KMS-11 (cell line): ENCODE results near the gene PLXDC1.

Source experiments
- H2AFZ ChIP-seq: fragments of 200-600 bp; sonication (generic); 2 replicates; pipeline ENCODE4 v1.6.1; 2016; ENCODE audit warnings: antibody characterized with exemption, mixed run types, low read depth
- H3K27ac ChIP-seq: fragments of 200-600 bp; sonication (generic); 2 replicates; pipeline ENCODE4 v1.6.1; 2016; ENCODE audit warnings: mild to moderate bottlenecking, mixed run types
- H3K27me3 ChIP-seq: fragments of 200-600 bp; sonication (generic); 2 replicates; pipeline ENCODE4 v1.6.1; 2017; ENCODE audit warnings: mild to moderate bottlenecking, low read depth, mixed run types, moderate library complexity; ENCODE audit not compliant: insufficient read depth
- H3K36me3 ChIP-seq: fragments of 200-600 bp; sonication (generic); 2 replicates; pipeline ENCODE4 v1.6.1; 2017; ENCODE audit warnings: mild to moderate bottlenecking, mixed run types; ENCODE audit not compliant: insufficient read depth
- H3K4me1 ChIP-seq: fragments of 200-600 bp; sonication (generic); 2 replicates; pipeline ENCODE4 v1.6.1; 2016; ENCODE audit warnings: mild to moderate bottlenecking, low read depth, mixed run types; ENCODE audit not compliant: poor library complexity, severe bottlenecking
- H3K4me2 ChIP-seq: fragments of 200-600 bp; sonication (generic); 2 replicates; pipeline ENCODE4 v1.7.0; 2016; ENCODE audit warnings: mild to moderate bottlenecking, mixed run types
- H3K4me3 ChIP-seq: fragments of 200-600 bp; sonication (generic); IDR thresholded peaks from 2 replicates; pipeline ENCODE4 v1.6.1; 2017; ENCODE audit warnings: low read depth, low read length, mixed read lengths; ENCODE audit not compliant: insufficient read depth
- H3K79me2 ChIP-seq: fragments of 200-600 bp; sonication (generic); 2 replicates; pipeline ENCODE4 v1.6.1; 2016; ENCODE audit warnings: low read depth, mixed run types; ENCODE audit not compliant: insufficient read depth
- H3K9ac ChIP-seq: fragments of 200-600 bp; sonication (generic); 2 replicates; pipeline ENCODE4 v1.6.1; 2016; ENCODE audit warnings: mild to moderate bottlenecking, mixed run types
- H4K20me1 ChIP-seq: fragments of 200-600 bp; sonication (generic); 2 replicates; pipeline ENCODE4 v1.6.1; 2016; ENCODE audit warnings: mild to moderate bottlenecking, mixed run types; ENCODE audit not compliant: insufficient read depth
- TF ChIP-seq, protein P1 (sequence below): fragments of 200-600 bp; sonication (generic); conservative IDR thresholded peaks from 2 replicates; pipeline ENCODE4 v1.6.1; 2017; ENCODE audit warnings: low read depth, mild to moderate bottlenecking, antibody characterized with exemption, low read length, moderate library complexity, mixed read lengths

The PLXDC1 gene

DNA sequence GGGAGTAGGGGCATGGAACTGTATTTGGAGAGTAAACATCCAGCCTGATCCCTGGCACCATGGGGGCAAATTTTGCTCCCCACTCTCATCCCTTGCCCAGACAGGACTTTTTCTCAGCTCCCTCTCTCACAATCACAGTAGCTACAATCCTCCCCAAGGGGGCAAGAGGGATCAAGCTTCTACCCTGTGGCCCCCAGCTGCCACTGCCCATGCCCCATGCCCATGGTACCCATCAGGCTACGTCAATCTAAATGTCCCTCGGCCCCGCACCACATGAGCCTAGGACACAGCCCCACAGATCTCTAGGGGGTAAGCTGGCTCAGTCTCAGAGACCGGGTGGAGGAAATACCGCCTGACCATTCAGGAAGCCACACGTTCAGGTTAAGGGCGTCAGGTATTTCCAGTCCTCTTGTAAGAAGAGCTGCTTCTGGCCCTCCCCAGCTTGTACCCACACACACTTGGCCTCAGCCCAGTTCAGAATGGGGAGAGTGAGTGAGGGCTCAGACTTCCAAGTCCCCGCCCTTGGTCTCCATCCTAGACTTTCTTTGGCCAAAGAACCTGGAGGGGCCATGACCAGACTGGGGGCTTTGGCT lies 44.2 kb upstream of the PLXDC1 start:
- TF ChIP-seq, protein P1, sequence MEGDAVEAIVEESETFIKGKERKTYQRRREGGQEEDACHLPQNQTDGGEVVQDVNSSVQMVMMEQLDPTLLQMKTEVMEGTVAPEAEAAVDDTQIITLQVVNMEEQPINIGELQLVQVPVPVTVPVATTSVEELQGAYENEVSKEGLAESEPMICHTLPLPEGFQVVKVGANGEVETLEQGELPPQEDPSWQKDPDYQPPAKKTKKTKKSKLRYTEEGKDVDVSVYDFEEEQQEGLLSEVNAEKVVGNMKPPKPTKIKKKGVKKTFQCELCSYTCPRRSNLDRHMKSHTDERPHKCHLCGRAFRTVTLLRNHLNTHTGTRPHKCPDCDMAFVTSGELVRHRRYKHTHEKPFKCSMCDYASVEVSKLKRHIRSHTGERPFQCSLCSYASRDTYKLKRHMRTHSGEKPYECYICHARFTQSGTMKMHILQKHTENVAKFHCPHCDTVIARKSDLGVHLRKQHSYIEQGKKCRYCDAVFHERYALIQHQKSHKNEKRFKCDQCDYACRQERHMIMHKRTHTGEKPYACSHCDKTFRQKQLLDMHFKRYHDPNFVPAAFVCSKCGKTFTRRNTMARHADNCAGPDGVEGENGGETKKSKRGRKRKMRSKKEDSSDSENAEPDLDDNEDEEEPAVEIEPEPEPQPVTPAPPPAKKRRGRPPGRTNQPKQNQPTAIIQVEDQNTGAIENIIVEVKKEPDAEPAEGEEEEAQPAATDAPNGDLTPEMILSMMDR: no peak
- Histone ChIP-seq H3K27ac (peak overlapping the region; percentile 25; the same call in 1 of the 2 replicates), H3K79me2 (peaks cover 10% of the 10 kb centered on the region), H3K4me2 (peak overlapping the region; percentile 97), H3K36me3 (no peaks in the 10 kb centered on the region), H3K4me3 (no peak overlapping the region), H3K27me3 (no peaks in the 10 kb centered on the region), H2AFZ (no peak overlapping the region), H3K9ac (peak overlapping the region; percentile 1; the same call in 1 of the 2 replicates), H4K20me1 (no peaks in the 10 kb centered on the region), H3K4me1 (peaks cover 32% of the 10 kb centered on the region)

DNA sequence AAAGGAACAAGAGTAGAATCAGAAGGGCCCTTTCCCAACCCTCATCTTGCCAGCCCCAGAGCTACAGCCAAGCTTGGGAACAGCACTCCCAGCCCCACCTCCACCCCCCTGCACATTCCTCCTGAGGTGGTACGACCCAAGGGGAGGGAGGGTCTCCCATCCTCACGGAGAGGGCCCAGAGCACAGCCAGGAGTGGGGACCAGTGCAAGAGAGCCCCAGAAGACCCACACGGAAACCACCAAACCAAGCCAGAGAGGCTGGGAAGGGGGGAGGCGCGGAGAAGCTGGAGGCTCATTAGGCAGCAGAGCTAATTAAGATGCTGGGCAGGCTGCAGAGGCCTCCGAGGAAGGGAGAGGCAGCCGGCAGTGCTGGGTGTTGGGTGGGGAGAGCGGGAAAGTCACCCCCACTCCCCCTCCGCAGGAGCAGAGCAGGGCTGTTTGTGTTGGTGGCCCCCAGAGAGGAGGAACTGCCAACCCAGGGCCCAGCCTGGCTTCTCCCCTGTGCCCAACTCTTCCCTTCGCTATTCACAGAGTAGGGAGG lies 43.6 kb upstream of the PLXDC1 start:
- Histone ChIP-seq H3K4me2 (peak overlapping the region; percentile 97; the same call in 1 of the 2 replicates), H3K4me3 (no peak overlapping the region), H3K36me3 (no peaks in the 10 kb centered on the region), H4K20me1 (no peaks in the 10 kb centered on the region), H2AFZ (no peak overlapping the region), H3K9ac (no peak overlapping the region), H3K4me1 (peaks cover 32% of the 10 kb centered on the region), H3K27me3 (no peaks in the 10 kb centered on the region), H3K79me2 (peaks cover 4% of the 10 kb centered on the region; the same call in 1 of the 2 replicates), H3K27ac (no peak overlapping the region)
- TF ChIP-seq, protein P1: no peak

DNA sequence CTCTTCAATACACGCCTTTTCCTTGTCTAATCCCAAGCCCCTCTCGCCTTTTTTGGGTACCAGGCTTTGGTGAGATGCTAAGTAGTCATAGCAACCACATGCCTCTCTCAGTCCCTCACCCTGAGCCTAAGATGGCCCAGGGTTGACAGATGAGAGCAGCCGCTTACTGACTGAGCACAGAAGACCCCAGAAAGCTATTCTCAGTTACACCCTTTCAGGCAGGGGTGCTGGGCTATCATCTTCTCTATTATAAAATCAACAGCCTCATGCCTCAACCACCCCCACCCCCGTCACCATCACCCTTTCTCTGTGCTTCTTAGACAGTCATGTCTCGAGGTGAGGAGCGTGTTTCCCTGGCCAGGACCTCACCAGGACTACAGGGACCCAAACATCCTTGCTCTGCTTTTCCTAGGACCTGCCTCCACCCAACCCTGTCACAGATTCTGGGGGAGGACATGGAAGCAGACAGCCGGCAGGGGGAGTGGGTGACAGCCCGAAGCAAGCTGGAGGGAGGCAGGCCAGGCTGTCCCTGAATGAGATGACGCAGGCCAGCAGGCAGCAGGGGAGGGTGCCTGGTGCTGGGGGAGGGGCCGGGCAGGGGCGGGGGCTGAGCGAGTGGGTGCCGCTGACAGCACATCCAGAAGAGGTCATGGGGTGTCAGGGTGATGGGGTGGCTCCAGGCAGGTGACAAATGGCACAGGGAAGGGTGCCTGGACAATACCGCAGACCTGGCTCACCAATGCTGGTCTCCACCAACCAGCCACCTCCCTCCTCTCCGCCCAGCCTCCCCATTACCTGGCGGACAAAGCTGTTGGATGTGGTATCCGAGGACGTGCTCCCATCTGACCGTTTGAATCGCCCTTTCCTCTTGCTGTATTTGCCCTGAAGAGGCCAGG lies 42.9 kb upstream of the PLXDC1 start:
- H3K4me2 ChIP-seq: no peak overlapping the region

DNA sequence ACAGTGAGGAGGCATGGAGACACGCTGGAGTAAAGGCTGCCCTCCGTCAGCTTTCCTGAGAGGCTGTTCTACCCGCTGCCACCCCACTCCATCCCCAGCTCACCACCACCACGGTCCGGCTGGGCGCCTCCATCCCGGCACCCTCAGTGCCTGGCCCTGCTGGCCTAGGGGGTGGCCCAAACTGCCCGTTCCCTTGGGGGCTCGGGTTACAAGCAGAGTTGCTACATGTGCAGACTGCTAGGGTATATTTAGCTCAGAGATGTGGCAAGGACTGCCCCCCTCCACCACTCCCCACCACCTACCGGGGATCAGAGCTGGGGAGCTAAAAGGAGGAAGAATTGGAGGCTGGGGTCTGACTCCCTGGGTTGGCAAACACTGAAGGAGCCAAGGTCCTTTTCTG lies 41.9 kb upstream of the PLXDC1 start:
- Histone ChIP-seq H3K9ac (no peak overlapping the region), H3K79me2 (peaks cover 4% of the 10 kb centered on the region; the same call in 1 of the 2 replicates), H3K36me3 (no peaks in the 10 kb centered on the region), H3K27ac (no peak overlapping the region), H3K27me3 (no peaks in the 10 kb centered on the region), H3K4me3 (no peak overlapping the region), H4K20me1 (no peaks in the 10 kb centered on the region), H3K4me2 (no peak overlapping the region), H2AFZ (no peak overlapping the region), H3K4me1 (peaks cover 25% of the 10 kb centered on the region)
- TF ChIP-seq, protein P1: no peak

More for the DNA sequence above, 42.9 kb upstream of the PLXDC1 start:
- TF ChIP-seq, protein P1: no peak
- peaks cover 29% of the 10 kb centered on the region for H3K4me1 ChIP-seq
- H2AFZ ChIP-seq: no peak overlapping the region
- no peak overlapping the region for H3K9ac ChIP-seq
- H3K36me3 ChIP-seq: no peaks in the 10 kb centered on the region
- no peak overlapping the region for H3K27ac ChIP-seq
- H3K4me3 ChIP-seq: no peak overlapping the region
- H4K20me1 ChIP-seq: no peaks in the 10 kb centered on the region
- H3K27me3 ChIP-seq: no peaks in the 10 kb centered on the region
- peaks cover 4% of the 10 kb centered on the region; the same call in 1 of the 2 replicates for H3K79me2 ChIP-seq
